GM12892 (cell line): Measurements from ENCODE around the gene ATP5F1E.

ENCODE experiments used
- DNase-seq: peaks from one replicate; pipeline ENCODE4 v3.0.0; 2011; ENCODE audit not compliant: insufficient read length
- FAIRE-seq: peaks from 2 replicates; lab custom pipeline; 2011; peaks lifted over from hg19 to GRCh38; lab: Jason Lieb, UNC
- POLR2A ChIP-seq: IDR thresholded peaks from 2 replicates; pipeline ENCODE4 v1.6.1; 2011; ENCODE audit warnings: low read depth, low read length, control low read depth
- POLR2AphosphoS5 ChIP-seq: IDR thresholded peaks from 2 replicates; pipeline ENCODE4 v1.6.1; 2011; ENCODE audit warnings: low read depth, low read length, control low read depth
- TAF1 ChIP-seq: IDR thresholded peaks from 2 replicates; pipeline ENCODE4 v1.6.1; 2011; ENCODE audit warnings: low read depth, mild to moderate bottlenecking, control low read depth, low read length, borderline replicate concordance

The ATP5F1E gene

GRCh38 chr20:59006864-59007664, 25.1 kb downstream of the ATP5F1E start, which contains the start of gene CTSZ:
CTSZ (minus strand) TSS chr20:59007254; CDS start chr20:59007128, 126 bp downstream.
- DNase-seq (peak; percentile 68), FAIRE-seq (no peak)
- TF ChIP-seq POLR2A (peak; percentile 75; the same call in 1 of the 2 replicates), POLR2AphosphoS5 (0 out of 2 replicates have a peak, but pooled peaks have one; percentile 37), TAF1 (no peak)

- TF ChIP-seq POLR2A (no peak), TAF1 (0 out of 2 replicates have a peak, but pooled peaks have one; percentile 44)
- FAIRE-seq (no peak), DNase-seq (no peak)
Measured at GRCh38 chr20:59006167-59006863, 25.8 kb downstream of the ATP5F1E start.

GRCh38 chr20:59005523-59006166, 26.5 kb downstream of the ATP5F1E start:
- FAIRE-seq: no peak
- DNase-seq: no peak
- TF ChIP-seq TAF1: no peak

- FAIRE-seq: peak; percentile 88
- peak; percentile 60 for TF ChIP-seq TAF1
- TF ChIP-seq POLR2A: peak; percentile 74
- TF ChIP-seq POLR2AphosphoS5: peak; percentile 74
- DNase-seq: peak; percentile 86
Measured at GRCh38 chr20:59004763-59005522, 27.2 kb downstream of the ATP5F1E start.

GRCh38 chr20:59004493-59004762, 27.7 kb downstream of the ATP5F1E start:
- DNase-seq (no peak), FAIRE-seq (no peak)
- TF ChIP-seq POLR2AphosphoS5 (peak; percentile 73; the same call in 1 of the 2 replicates), TAF1 (no peak)

GRCh38 chr20:59003836-59004492, 28.2 kb downstream of the ATP5F1E start:
- DNase-seq (no peak), FAIRE-seq (peak; percentile 42)
- no peak for TF ChIP-seq POLR2AphosphoS5
- TF ChIP-seq POLR2A: no peak; the same call in 1 of the 2 replicates
- TF ChIP-seq TAF1: no peak

- FAIRE-seq (no peak), DNase-seq (no peak)
- TF ChIP-seq TAF1 (no peak), POLR2AphosphoS5 (no peak), POLR2A (no peak)
Measured at GRCh38 chr20:59002874-59003399, 29.2 kb downstream of the ATP5F1E start.

GRCh38 chr20:59002388-59002787, 29.7 kb downstream of the ATP5F1E start:
- no peak for FAIRE-seq
- DNase-seq: no peak
- TF ChIP-seq POLR2AphosphoS5: no peak; the same call in 1 of the 2 replicates
- TF ChIP-seq TAF1: no peak
- 0 out of 2 replicates have a peak, but pooled peaks have one; percentile 34 for TF ChIP-seq POLR2A

- TF ChIP-seq POLR2AphosphoS5 (peak; percentile 22), POLR2A (peak; percentile 44; the same call in 1 of the 2 replicates), TAF1 (no peak)
- no peak for FAIRE-seq
- DNase-seq: no peak
Measured at GRCh38 chr20:59001449-59002171, 30.5 kb downstream of the ATP5F1E start.

- FAIRE-seq: no peak
- DNase-seq: no peak
- TF ChIP-seq POLR2AphosphoS5: no peak
- TF ChIP-seq TAF1: no peak
- no peak for TF ChIP-seq POLR2A
Measured at GRCh38 chr20:59001068-59001448, 31.1 kb downstream of the ATP5F1E start.
